GM13977 (cell line): ENCODE data around the gene ABCB6.
"Not testable (repeated sequence)": the region's sequence is repeated elsewhere in the genome, so short reads cannot be mapped to it uniquely, and the experiment has no call there.

ENCODE experiments used
- DNase-seq: peaks from one replicate; pipeline ENCODE4 v3.0.0; 2012; ENCODE audit warnings: low spot score
- in situ Hi-C: fragments of 300-500 bp; cut with MboI; formaldehyde crosslinking; loops from one replicate; pipeline ENCODE4 v1.12.0; 2022; ENCODE audit warnings: low sequenced_read_pairs, low pct_unique_long_range_greater_than_20kb, mixed read lengths, inconsistent platforms; ENCODE audit not compliant: unreplicated experiment
- TF ChIP-seq, protein P1 (sequence below): IDR thresholded peaks from 2 replicates; pipeline ENCODE4 v1.5.1; 2012; ENCODE audit warnings: mild to moderate bottlenecking, control low read depth; ENCODE audit not compliant: insufficient read depth; ENCODE audit errors: extremely low read depth, missing control alignments

The ABCB6 gene

DNA sequence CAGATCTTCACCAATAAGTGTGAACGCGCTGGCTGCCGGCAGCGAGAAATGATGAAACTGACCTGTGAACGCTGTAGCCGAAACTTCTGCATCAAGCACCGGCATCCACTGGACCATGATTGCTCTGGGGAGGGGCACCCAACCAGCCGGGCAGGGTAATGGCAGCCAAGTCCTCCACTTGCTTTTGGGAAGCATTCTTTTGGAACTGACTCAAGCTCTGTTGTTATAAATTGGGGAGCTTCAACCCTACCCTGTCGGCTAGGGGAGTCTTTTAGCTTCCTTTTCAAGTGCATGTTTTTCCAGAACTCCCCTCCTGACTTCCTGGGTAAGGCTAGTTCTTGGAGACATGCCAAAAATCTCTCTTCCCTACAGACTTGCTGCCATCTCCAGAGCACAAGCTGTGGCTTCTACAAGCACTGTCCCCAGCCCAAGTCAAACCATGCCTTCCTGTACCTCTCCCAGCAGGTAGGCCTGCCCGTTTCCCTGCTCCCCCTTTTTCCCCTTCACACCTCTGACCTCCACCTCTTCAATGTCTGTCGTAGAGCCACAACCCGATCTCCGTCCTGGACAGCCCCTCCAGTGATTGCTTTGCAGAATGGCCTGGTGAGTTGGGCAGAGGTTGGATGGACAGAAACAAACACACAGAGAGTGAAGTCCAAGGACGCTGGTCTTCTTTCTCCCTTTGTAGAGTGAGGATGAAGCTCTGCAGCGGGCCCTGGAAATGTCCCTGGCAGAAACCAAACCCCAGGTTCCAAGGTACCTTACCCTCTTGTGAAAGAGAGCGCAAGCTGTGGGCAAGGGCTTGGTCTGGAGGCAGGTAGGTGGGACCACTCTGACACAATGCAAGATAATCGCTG lies 10.6 kb downstream of the ABCB6 start:
- TF ChIP-seq, protein P1, sequence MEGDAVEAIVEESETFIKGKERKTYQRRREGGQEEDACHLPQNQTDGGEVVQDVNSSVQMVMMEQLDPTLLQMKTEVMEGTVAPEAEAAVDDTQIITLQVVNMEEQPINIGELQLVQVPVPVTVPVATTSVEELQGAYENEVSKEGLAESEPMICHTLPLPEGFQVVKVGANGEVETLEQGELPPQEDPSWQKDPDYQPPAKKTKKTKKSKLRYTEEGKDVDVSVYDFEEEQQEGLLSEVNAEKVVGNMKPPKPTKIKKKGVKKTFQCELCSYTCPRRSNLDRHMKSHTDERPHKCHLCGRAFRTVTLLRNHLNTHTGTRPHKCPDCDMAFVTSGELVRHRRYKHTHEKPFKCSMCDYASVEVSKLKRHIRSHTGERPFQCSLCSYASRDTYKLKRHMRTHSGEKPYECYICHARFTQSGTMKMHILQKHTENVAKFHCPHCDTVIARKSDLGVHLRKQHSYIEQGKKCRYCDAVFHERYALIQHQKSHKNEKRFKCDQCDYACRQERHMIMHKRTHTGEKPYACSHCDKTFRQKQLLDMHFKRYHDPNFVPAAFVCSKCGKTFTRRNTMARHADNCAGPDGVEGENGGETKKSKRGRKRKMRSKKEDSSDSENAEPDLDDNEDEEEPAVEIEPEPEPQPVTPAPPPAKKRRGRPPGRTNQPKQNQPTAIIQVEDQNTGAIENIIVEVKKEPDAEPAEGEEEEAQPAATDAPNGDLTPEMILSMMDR = no peak
- in situ Hi-C loops = loop anchor here (5.0 kb wide), 1 partner anchor 36 kb away; the partner anchor contains the start of gene SLC23A3
- no peak for DNase-seq

DNA sequence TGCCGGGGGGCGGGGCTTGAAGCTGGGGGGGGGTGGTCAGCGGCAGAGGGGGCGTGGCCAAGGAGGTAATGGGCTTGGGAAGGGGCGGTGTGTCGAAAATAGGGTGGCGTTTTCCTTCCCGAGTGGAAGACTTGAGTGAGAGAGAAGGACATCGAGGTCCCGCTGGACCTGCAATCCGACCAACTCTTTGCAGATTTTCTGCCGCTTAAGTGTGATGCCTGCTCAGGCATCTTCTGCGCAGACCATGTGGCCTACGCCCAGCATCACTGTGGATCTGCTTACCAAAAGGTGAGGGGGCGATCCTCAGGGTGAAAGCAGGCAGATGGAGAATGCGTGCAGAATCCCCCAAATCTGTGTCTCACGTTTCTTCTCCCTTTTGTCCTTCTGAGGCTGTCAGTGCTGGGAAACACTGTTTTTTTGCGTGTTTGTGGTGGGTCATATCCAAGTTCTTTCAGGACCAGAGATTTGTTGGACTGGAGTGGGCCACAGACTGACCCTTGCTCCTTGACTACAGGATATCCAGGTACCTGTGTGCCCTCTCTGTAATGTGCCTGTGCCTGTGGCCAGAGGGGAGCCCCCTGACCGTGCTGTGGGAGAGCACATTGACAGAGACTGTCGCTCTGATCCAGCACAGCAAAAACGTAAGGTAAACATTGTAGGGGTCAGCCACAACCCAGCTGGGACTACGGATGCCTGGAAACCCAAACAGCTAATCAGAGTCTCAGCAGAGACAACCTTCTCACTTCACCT lies 11.4 kb downstream of the ABCB6 start:
- in situ Hi-C loops = loop anchor here (5.0 kb wide), 1 partner anchor 35 kb away; the partner anchor contains the start of gene SLC23A3
- no peak for DNase-seq
- TF ChIP-seq, protein P1 = no peak

DNA sequence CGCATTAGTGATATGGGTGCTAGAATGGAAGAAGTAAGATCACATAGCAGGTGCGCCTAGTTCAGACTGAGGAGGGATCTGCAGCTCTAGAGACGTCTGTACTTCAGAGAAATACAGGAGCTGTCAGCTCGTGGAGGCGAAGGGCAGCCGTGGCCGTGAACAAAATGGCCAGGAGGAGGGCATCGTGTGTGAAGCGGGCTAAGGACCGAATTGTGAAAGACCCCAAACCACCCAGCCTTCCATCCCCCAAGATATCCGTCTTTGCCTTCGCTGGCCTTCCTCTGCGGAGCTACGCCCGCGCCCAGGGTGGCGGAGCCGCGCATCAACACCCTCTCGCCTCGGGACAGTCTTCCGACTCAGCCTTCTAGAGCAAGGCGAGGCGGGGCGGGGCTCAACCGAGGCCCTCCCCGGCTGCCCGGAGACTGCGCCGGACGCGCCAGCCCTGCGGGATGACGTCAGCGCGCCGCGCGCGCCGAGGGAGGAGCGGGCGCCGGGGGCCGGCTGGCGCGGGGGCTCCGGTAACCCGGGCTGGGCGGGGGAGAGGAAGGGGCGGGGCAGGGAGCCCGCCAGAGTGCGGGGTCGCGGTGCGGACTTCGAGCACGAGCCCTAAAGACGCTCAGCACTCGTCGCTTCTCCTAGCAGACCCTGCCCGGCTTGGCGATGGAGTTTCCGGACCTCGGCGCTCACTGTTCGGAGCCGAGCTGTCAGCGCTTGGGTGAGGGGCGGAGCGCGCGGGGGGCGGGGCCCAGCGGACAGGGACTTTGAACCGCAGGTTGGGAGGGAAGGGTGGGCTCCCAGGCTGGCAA lies 12.2 kb downstream of the ABCB6 start, which contains the start of gene ZFAND2B:
Gene ZFAND2B, plus strand, starts transcription at position 455 of the 806 bp plus-strand sequence. Its CDS starts 206 bp downstream, at position 661.
- in situ Hi-C loops = loop anchor here (5.0 kb wide), 1 partner anchor 34 kb away; the partner anchor contains the start of gene SLC23A3
- DNase-seq = peak; percentile 99
- TF ChIP-seq, protein P1 = no peak

- no peak for DNase-seq
- TF ChIP-seq, protein P1 = no peak
- in situ Hi-C loops = loop anchor here (5.0 kb wide), 1 partner anchor 34 kb away; the partner anchor contains the start of gene SLC23A3
Measured at GRCh38 chr2:219205981-219206327, 12.8 kb downstream of the ABCB6 start.

DNA sequence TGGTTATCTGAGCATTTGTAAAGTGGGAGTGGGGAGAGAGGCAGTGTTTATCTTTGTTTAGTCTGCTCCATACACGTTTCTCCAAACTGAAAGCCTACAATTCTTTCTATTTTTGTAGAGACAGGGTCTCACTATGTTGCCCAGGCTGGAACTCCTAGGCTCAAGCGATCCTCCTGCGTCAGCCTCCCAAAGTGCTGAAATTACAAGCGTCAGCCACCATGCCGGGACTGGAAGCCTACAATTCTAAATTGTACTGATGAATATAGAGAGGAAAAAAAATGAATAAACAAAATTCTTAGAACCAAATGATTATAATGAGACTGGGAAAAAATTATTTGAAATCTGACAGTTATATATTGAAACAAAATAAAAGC lies 13.6 kb downstream of the ABCB6 start:
- in situ Hi-C loops = loop anchor here (5.0 kb wide), 1 partner anchor 33 kb away; the partner anchor contains the start of gene SLC23A3
- no peak for DNase-seq
- TF ChIP-seq, protein P1 = no peak

DNA sequence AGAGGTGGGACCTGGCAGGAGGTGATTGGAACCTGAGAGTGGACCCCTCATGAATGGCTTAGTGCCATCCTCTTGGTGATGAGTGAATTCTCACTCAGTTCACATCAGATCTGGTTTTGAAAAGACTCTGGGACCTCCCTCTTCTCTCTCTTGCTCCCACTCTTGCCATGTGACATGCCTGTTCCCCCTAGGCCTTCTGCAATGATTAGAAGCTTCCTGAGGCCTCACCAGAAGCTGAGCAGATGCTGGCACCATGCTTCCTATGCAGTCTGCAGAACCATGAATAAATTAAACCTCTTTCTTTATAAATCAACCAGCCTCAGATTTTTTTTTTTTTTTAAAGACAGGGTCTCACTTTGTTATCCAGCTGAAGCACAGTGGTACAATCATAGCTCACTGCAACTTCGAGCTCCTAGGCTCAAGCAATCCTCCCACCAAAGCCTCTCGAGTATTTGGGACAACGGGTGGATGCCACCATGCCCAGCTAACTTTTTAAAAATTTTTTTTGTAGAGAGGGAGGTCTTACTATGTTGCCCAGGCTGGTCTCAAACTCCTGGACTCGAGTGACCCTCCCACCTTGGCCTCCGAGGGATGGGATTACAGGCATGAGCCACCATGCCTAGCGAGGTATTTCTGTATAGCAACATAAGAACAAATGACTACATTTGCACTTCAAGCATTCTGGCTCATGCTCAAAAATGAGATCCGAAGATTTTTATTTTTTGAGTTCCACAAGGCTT lies 14.2 kb downstream of the ABCB6 start:
- TF ChIP-seq, protein P1 = no peak
- in situ Hi-C loops = loop anchor here (5.0 kb wide), 1 partner anchor 32 kb away; the partner anchor contains the start of gene SLC23A3
- no peak for DNase-seq

- not testable (repeated sequence) for DNase-seq
Measured at GRCh38 chr2:219201331-219201730, 17.4 kb downstream of the ABCB6 start.

GRCh38 chr2:219200502-219201326 lies 18.0 kb downstream of the ABCB6 start:
- in situ Hi-C loops, DNase-seq: not testable (repeated sequence)

More at GRCh38 chr2:219201331-219201730, 17.4 kb downstream of the ABCB6 start:
- in situ Hi-C loops = not testable (repeated sequence)
